RKO (cell line): ENCODE measurements around the gene COX17.

Source experiments
- DNase-seq: peaks from one replicate; pipeline ENCODE4 v3.0.0-alpha.2; 2016; ENCODE audit warnings: low spot score

Gene COX17

DNA sequence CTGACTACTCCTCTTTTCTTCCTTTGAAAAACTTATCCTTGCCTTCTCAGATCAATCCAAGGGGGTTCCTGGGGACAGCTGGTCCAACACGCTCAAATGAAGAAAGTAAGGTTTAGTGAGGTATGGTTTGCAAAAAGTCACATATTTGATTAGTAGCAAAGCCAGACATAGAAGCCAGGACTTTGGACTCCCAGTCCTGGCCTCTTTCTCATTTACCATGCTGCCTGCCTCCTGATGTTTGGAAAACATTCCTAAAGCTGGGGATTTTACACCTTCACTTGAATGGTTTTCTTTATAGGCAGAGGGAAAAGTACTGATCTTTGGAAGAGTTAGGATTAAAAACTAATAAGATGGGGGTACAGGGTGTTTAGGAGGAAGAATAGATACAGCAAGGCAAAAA is 31.4 kb downstream of the COX17 start:
- DNase-seq, result no peak

DNA sequence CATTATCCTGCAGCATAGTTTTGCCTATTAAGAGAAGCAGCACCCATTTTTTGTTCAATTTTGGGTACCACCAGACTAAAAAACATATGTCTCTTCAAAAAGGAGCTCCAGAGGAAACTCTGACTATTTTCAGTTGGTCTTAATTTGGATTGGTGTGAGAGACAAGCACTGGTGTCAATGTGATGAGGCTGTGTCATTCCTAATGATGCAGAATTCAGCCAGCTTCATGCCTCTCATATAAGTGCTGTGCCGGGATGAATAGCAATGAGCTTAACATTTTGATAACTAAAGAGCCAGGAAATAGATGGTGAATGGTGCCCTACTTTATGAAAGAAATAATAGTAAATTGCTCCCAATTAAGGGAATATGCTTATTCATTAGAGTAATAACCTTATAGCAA is 32.7 kb downstream of the COX17 start:
- DNase-seq, result no peak

GRCh38 chr3:119643528-119643927 is 33.7 kb downstream of the COX17 start:
- DNase-seq, result peak; percentile 62

DNA sequence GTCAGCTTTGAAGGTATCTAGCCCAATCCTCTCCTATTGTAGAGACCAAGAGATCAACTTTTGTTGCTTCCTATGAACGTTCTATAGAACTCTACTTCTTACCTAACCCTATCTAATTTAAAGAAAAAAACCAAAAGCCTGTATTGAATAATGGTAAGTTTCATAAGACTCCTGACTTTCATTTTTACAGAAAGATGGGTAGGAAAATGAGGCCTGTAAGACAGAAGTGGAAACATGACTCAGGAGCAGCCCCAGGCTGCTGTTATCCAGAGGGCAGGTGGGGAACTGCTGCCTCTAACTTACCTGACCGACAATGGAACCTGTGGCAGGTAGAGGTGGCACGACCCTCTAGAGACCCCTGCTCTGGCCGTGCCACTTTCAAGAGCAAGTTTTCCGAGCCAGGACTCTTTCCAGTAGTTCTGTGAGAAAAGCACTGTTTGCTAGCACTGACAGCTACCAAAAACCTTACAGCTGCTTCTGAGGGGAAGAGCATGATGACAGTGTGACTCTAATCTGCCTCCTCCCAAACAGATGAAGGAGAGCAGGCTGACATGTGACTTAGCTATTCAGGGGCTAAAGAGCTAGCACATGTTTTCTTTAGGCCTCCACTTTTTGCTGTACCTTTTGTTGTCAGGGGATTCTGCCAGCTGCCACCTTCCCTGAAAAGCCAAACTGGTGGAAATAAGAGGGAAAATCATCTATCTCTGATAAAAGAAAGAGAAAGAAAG is 34.3 kb downstream of the COX17 start:
- DNase-seq, result no peak

- DNase-seq, result no peak
Observed at GRCh38 chr3:119641416-119641815, 35.8 kb downstream of the COX17 start.

- no peak for DNase-seq
Observed at GRCh38 chr3:119639494-119640350, 37.5 kb downstream of the COX17 start.

- DNase-seq, result peak; percentile 75
Observed at GRCh38 chr3:119637679-119638477, 39.3 kb downstream of the COX17 start.

DNA sequence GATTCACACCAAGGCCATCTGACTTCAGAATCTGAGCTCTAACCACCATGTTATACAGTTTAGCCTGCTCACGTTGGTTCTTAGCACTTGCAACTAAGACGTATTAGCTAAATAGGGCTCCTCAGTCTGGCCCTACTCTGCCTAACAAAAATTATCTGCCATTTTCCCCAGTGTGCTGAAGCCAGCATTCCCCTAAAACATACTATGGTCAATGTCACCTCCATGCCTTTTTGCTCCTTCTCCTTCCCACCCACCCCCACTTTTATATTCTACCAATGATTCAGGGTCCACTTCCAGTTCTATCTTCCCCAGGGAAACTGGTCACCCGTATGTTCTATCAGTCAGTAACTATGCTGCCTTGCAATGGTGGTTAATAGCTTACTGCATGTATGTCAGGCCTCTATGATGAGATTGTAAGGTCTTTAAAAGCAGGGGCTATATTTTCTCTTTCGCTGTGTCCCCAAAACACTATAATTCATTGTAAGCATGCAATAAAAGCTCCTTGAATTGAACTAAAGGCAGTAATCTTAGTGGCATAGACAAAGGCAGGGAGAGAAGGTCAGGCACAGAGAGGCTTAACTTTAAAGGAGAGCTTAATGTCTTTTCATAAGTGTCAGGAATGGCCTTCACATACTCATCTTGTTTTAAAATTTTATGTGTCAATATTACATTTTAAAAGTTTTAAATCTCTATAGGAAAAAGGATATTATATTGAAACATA is 40.2 kb downstream of the COX17 start:
- DNase-seq, result no peak

DNA sequence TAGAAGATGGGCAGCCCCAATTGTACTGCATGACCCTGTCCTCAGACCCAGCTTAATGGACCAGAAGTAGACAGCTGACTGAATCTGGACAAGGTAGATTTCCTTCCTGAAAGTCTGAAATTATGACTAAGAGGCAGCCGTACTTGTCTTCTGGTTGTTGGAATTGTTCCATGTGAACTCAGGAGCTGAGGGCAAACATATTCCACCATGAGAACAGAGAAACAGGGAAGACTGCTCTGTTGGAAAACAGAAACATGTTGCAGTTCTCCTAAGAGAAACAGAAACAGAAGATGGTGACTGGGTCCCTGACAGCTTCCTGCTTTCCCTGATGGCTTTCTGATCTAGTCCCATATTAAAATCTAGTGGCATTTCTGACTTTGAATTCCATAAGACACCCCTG is 41.0 kb downstream of the COX17 start:
- DNase-seq, result no peak

GRCh38 chr3:119635719-119636118 is 41.5 kb downstream of the COX17 start:
- DNase-seq, result no peak

- DNase-seq, result no peak
Observed at GRCh38 chr3:119632829-119633228, 44.4 kb downstream of the COX17 start.

DNA sequence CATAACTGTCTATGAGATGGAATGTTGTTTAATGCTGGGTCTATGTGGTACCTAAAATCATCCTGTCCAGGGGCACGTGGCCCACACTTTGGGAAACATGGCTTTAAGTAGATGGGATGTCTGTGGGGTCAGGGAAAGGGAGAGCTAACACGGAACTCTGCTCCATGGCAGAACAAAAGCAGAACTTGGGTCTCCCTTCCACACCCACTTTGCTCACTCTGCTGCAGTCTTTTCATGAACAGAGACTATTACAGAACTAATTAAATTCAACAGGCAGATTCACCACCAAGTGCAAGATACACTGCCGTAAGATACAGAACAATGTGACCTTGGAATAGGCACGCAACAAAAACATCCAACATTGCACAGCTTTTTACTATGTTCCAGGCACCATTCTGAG is 45.0 kb downstream of the COX17 start:
- DNase-seq, result no peak

- DNase-seq, result no peak
Observed at GRCh38 chr3:119631516-119631915, 45.7 kb downstream of the COX17 start.

- no peak for DNase-seq
Observed at GRCh38 chr3:119630880-119631329, 46.3 kb downstream of the COX17 start.

- DNase-seq, result peak; percentile 9
Observed at GRCh38 chr3:119630128-119630879, 46.9 kb downstream of the COX17 start.

GRCh38 chr3:119628816-119629445 is 48.3 kb downstream of the COX17 start:
- no peak for DNase-seq

DNA sequence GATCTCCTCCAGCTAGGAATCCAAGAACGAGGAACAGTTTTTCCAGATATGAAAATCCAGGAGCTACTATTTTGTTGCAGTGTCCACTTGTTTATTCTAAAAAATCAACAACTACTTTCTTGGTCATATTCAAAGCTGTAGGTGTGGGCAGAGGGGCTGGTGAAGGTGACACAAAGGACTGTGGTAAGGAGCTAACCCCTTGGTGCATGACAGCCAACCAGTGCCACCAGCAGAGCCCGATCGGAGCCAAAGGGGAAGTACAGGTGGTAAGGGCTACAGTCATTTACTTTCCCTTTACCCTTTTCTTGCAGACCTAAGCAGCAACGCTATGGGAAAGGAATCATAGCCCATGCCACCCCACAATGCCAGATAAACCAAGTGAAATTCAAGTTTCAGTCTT is 48.8 kb downstream of the COX17 start:
- DNase-seq, result no peak

DNA sequence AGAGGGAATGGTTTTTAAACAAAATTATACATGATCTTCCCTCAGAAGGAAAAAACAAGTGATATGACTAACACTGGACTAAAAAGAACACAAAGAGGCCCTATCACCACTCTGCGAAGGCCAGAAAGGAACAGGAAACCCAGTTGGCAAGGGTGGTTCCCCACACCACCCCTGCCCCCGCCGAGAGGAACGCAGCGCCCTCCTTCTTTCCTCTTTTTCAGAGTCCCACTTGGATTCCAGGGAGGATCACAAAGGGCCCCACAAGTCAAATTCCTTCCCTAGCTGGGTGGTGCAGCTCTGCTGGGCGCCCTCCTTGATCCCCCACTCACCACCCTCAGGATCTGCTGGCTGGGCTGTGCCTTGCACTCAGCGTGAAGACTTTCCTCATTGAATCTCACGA is 49.7 kb downstream of the COX17 start:
- DNase-seq, result no peak

DNA sequence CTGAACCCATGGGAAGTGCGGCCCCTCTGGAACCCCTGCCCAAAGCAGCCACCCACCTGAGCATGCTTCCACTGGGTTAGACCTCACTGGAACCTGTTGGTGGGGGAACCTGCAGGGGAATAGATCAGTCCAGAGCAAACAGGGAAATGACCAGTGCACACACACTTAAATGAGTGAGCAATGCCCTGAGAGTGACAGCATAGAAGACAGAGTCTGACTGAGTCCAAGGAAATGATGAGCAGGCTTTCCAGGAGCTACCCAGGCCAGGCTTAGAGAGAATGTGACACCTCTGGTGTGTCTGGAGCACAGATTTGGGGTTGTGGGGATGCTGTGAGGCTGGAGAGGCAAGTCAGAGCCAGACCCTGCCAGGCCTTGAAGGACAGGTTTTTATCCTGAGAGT is 51.0 kb downstream of the COX17 start:
- no peak for DNase-seq

DNA sequence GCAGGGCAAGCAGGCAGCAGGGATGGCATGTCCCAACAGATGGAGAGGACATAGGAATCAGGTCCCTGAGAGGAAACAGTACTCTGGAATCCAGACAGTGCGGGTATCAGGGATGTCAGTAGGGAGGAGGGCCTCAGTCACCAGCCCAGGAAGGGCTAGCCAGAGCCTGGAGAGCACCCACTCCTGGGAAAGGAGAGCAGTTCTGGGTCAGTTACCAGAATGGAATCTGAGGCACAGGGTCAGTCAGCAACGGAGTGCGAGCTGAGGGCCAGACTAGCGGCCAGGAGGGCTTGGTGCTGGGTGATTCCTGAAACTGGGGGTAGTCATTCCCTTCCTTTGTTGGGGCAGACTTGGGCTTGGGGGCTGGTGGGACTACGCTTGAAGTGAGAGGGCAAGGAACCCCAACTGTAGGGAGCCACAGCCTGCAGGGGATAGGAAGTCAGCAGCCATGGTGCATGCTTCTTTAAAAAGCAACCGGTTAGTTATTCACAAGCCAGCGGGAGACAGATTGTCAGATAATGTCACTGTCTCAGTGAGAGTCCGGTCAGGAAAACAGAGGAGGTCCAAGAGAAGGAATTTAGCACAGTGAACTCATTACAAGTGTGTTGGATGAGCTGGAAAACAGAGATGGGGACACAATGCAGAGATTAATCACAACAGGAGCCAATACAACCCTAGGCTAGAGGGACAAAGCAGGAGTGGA is 51.6 kb downstream of the COX17 start:
- no peak for DNase-seq
